Ramos (cell line): ENCODE results near the gene STYK1.

ENCODE experiments used
- in situ Hi-C: fragments of 300-500 bp; cut with MboI; formaldehyde crosslinking; loops from one replicate; pipeline ENCODE4 v1.14.3; 2022; ENCODE audit warnings: low sequenced_read_pairs; ENCODE audit not compliant: unreplicated experiment

Gene STYK1, protein sequence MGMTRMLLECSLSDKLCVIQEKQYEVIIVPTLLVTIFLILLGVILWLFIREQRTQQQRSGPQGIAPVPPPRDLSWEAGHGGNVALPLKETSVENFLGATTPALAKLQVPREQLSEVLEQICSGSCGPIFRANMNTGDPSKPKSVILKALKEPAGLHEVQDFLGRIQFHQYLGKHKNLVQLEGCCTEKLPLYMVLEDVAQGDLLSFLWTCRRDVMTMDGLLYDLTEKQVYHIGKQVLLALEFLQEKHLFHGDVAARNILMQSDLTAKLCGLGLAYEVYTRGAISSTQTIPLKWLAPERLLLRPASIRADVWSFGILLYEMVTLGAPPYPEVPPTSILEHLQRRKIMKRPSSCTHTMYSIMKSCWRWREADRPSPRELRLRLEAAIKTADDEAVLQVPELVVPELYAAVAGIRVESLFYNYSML

DNA sequence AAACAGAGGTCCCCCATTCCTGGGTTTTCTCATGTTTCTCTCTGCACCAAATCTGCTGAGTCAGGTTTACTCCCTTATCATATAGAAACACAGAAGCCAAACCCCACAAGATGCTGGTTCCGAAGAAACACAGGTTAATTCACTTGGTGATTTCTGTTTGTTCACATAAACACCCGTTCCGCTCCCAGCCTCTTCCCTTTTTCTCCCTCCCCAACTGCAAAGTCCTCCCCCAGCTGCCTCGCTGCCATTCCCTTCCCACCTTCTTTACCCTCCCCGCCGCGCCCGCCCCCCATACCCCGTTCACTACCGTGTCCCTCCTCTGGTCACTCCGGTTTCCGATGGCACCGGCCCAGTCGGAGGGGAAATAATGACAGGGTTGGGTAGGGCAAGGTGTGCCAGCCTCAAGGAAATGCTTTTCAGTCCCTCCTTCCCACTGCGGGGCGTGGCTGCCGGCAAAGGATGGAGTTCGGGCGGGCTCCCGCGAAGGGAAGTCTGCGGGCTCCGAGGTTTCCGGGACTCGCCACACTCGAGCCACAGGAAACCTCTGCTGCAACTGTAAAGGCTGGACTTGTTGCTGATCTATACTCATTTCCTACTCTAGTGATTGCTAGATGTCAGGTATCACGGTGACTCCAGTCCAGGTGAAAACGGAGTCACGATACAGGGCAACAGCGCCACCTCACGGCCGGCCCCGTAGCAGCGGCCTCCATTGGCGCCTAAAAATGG, at the start of gene STYK1:
Gene STYK1 (minus strand): TSS at position 394 of the 726 bp plus-strand sequence. CDS start 39,434 bp downstream, outside the sequence.
- in situ Hi-C loops: loop anchor here (5.0 to 10.0 kb wide), 2 partner anchors 437 to 519 kb away; no protein-coding TSS in a partner anchor

DNA sequence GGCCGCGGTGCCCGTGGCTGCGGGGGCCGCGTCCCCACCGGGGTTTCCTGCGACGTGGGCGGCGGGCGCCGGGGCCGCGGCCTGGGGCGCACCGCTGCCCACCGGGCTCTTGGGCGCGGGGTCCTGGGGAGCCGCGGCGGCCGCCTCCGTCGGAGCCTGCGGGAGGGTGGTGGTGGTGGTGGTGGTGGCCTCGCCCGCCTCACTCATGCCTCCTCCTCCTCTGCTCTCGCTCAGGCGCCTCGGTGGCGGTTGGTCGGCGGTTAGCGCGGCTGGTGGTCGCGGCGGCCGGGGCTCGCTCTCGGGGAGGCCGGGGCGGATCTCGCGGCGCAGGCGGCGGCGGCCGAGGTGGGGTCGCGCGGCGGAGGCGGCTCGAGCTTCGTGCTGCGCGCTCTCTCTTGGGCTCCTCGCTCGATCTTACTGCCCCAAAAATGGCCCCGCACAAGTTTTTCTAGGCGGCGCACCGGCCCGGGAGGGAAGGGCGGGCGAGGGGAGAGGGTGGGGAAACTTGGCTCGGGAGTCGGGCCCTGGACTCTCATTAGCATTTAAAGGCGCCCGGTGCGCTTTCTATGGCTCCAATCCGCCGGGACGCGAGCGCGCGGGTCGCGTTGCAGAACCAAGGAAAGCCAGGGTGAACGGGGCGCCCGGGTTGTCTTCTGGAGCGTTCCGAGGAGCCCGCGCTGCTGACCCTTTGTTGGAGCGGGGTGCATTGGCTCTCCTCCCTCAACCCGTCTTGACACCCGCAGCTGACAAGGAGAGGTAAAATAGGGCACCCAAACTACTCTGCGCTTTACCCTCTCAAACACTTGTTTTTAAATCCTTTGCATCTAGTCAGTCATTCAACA, 49.3 kb upstream of the STYK1 start, which contains the start of gene YBX3:
Gene YBX3 (minus strand): TSS at position 419 of the 842 bp plus-strand sequence. CDS start 212 bp downstream, at position 207.
- in situ Hi-C loops: no loop called here

DNA sequence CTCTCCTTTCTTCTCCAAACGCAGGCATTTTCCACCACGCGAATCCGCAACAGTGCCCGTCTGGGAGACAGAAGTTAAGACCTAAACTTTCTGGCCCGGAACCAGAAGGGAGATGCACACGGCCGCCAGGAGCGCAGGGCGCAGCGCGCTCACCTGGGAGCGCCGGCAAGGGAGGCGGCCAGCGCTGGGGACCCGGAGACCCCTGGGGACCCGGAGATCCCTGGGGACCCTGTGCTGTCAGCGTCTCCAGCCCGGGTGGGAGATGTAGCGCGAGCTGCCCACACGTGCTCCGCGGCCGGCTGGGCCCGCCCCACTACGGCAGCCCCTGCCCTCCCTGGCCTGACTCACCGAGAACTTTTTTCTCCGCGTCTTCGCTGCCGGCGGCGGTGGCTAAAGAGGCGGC, 48.7 kb upstream of the STYK1 start:
- in situ Hi-C loops: no loop called here

DNA sequence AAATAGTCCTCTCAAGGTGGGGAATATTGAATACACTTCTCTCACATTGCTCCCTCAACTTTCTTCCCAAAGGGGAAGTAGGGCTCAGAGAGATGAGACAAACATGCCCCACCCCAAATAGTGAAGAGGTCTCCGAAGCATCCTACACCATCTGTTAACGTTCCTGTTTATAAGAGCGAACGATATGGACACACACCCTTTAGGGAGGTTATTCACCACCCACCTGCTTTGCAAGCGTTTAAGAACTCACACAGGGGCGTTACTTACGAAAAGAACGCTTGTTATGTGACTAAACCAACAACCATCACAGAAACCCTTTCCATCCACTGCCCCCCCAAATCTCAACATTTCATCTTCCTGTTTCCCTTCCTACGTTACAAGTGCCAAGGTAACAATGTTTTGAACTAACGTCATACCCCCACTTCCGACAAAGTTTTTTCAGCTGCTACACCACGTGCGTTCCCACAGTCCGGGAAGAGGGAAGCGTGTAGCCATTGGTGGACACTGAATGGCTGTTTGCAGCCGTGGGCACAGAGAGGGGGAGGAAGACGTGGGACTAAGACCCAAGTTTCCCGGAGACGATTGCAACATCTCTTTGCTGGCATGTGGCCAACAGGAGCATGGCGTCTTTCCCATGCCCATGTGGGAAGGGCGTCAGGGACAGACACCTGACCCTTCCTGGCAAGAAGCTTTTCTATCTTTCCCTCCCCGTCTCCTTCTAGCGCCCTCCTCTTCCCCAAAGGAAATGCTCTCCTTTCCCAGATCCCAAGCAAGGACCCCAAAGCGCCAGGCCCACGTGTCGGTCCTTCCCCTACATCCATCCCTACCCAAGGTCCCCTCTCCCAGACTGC, 48.0 kb upstream of the STYK1 start:
- in situ Hi-C loops: no loop called here

DNA sequence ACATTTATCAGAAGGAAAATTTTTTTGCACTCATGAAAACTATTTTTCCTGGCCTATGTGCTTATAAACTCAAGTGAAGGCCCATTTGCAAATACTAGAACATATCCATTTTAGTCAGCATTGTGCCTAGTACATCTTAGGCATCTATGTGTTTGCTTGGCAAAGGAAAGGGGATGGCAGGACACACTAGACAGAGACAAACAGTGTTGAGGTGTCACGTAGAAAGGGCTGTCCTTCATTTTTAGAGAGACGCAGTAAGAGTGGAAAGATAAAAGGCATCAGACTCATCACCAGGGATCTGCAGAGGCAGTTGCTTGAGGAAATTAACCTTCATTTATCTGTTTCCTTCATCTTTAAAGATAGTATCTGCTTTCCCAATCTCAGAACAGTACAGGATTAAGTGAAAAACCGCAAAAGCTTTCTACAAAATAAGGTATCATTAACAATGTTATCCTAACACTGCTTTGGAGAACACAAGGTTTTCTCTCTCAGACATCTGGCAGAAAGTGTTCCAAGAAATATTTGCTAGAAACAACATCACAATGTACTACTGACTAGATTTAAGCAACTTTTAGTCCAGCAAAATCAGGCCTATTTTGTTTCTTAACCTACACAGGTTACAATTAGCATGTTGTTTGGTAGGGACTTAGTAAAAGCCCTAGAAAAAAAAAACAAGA, 47.3 kb upstream of the STYK1 start:
- in situ Hi-C loops: no loop called here

DNA sequence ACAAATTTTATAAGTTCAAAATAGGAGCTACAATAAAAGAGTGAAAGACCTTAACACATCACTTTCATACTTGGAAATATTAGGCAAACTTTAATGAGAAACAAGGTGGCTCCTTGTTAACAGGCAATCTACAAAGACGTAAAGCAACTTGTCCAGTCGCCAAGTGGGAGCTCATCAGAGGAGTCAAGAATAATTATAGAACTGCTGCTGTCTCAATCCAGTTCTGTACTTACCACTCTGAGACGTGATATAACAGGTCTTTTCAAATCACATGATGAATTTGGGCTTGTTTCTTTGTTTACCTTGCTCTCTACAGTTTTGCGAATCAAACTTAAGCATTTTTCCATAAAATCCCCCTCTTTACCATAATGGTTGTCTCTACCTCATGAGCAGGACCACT, 45.6 kb upstream of the STYK1 start:
- in situ Hi-C loops: no loop called here

DNA sequence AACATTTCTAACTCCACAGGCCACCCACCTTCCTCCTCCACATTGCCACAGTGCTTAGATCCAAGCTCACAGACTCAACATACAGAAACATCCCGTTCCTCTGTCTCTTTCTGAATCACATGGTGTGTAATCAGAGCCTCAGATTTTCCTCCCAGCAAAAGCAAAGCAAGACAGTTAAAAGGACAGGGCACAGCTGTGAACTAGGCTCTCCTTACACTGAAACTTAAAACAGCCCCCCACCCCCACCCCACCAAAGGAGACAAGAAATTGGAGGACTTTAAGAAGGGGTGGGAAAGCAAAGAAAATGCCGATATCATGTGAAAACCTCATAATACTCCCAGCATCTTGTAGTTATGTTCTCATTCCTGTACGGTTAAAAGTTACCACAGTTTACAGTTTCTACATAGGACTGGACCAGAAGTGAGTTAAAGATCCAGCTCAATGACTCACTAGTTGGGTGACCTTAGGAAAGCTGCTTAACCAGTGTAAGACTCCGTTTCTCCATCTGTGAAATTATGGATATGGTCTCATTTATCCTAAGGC, 44.5 kb upstream of the STYK1 start:
- in situ Hi-C loops: no loop called here

DNA sequence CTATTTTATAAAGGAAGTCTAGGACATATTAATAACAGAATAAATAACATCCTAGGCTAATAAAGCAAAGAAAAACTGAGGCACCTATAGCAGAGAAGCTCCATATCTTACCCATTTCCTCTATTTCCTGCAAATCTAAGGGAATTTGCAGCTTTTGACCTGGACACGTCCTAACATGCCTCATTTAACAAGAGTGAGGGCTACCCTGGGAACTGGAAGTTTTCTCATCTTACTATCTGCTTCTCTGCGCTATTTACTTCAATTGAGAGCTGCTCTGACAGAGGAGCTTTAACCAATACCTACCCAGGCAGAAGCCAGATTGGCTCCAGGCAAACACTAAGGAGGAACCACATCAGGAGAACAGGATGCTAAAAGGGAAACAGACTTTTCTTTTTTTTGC, 43.6 kb upstream of the STYK1 start:
- in situ Hi-C loops: no loop called here

DNA sequence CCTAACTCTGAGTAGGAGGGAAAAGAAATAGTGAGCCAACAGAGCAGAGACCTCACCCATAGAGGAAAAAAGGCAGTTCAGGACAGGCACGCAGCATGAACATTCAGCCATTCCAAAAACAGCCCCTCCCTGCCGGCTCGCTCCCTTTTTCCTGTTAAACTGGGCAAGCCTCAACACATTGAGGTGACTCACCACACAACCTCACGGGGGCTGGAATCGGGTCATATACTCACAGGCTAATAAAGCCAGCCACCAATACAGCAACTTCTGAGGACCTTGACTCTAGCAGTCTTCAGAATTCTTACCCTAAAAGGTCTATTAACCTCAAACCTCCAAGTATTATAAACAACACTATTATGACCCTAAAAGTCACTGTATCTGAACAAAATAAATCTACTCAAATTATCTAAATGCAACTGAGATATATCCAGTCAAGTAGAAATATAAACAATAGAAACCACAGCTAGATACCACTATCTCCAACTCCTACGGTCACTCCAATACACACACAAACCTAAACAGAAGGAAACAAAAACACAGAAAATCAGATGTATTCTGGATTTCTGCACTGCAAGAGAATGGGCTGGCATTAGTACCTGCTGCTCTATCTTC, 43.0 kb upstream of the STYK1 start:
- in situ Hi-C loops: no loop called here

DNA sequence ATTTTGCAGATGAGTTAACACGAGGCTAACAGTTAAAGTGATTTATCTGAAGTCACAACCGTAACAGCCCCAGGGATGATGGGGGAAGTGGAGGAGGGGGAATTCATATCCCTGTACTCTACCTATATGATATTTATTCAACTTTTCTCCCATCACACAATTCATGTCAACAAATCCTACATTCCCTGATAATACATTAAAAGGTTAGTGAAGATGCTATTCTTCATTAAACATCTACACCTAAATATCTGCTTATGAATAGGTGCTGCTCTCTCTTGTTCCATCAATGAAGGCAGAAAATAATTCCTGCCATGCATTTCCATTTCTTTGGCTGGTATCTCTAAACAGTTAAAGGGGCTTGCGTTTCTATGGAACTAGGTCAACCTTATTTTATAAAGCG, 42.4 kb upstream of the STYK1 start:
- in situ Hi-C loops: no loop called here

DNA sequence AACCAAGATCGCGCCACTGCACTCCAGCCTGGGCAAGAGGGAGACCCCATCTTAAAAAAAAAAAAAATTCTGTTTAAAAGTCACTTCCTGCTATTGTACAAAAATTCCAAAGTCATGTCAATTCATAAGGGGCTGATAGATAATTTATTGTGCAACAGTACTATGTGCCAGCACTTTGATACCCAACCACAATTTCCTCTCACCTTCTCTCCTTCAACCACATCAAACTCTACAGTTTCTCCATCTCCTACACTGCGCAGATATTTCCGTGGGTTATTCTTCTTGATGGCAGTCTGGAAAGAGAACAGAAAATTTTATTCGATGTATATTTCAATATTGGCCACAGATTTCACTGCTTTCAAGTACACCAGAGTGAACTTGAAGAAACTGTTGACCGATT, 41.6 kb upstream of the STYK1 start:
- in situ Hi-C loops: no loop called here

DNA sequence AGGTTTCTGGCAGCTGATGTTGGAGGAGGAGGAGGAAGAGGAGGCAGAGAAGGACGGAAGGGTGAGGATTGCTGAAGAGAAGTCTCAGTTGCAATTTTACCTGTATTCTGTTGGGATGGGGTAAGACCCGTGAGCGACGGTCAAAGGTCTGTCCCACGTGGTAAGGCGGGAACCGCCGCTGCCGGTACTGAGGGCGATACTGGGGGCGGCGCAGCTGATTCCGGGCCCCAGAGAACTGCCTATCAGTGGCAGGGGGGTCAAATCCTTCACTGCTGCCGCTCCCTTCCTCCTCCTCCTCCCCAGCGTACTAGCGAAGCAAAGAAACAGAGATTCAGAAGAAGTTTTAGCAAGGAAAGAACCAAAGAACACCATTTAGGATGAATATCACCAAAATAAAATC, 36.0 kb upstream of the STYK1 start:
- in situ Hi-C loops: no loop called here

DNA sequence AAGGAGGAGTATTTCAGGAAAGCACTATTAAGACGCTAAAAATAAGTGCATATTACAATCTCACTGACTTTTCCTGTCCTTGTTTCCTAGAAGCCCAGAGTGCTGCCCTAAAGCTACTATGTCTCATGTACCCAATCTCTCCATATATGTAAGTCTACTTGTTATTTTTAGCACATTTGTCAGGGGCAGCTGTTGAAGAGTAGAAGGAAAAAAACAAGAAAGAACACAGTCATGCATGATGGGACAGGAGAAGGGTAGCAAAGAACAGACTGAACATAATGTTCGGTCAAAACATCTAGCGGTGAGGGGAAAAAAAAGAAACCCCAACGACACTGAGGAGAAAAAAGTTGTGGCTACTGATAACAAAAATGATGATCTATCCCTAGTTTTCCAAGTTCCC, 35.0 kb upstream of the STYK1 start:
- in situ Hi-C loops: no loop called here

DNA sequence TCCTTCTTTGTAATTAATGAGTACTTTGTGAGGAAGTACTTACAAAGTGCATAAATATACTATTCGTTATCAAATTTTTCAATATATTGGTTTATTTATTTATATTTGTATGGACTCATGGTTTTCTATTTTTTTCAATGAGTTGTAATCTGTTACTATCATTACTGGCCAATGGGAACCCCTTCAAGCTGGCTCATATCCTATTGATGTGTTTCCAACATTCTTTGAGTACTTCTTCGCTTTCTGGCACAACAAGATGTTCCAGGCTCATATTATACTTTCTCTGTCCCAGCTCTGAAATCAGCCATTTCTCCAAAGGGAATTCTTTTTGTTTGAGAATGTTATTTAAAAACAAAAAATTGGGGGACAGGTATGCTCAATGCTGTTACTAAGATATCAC, 31.8 kb upstream of the STYK1 start:
- in situ Hi-C loops: no loop called here

DNA sequence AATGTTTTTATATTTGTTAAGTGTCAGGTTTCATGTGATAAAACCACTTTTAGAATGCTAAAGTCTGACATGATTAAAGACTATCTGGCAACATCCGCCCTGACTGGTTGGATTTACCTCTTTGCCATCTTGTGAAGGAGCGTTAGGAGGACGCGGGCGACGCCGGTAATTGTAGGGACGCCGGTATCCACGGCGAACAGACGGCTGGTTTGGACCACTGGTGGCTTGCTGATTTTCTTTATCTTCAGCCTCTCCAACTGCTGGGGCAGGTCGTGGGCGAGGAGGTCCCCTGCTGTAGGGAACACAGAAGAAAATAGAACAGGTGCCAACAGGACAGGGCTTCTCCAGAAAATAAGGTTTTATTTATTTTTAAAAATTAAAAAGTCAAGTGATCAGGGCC, 28.0 kb upstream of the STYK1 start:
- in situ Hi-C loops: no loop called here

DNA sequence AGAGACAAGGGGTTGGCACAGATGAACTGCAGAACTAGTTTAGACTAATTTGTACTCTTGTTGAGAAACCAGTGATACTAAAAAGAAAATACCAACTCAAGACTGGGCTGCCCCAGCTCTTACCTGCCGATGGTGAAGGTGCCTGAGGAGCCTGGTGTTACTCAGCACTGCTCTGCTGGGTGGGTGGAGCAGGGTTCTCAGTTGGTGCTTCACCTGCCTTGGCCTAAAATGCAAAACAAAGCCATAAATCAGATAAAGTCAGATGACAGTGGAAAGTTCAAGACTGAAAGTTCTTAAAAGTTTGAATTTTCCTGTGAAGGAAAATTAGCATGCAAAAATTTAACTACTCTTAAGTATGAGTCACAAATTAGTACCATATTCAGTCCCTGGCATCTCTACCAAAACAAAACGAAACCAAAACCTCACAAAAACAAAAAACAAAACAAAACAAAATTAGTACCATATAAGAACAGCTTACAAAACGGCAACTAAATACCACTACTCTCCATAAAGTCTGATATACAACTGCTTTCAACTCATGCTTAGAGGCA, 27.4 kb upstream of the STYK1 start:
- in situ Hi-C loops: no loop called here

DNA sequence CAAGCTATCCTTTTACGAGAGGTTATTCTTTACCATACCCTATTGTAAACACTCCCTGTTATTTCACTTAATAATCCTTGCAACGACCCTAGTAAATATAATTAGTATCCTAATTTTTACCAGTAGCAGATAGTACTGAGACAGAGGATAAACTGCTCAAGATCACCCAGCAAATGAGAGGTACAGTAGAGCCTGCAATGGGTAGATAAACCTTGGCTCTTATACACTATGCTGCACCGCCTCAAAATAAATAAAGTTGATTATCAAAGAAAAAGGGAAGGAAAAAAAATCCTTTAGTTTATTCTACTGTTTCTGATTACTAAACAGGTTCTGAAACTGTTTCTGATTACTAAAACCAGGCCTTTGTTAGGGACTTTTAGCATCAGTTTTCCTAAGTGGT, 26.7 kb upstream of the STYK1 start:
- in situ Hi-C loops: no loop called here

DNA sequence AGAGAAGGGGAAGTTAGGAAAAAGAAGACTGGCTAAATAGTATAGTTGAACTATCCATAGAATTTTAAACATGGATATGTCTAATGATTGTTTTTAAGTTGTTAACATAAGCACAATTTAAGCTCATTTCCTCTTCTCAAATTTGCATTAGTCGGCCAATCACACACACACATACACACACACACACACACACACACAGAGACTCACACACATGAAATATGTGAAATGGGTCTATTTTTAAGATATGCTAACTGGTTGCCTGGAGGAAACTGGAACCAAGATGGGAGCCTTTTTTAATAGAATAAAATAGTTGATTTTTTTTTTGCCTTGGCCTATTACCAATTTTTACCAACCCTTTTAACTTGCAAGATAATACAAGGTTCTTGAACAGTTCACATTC, 24.0 kb upstream of the STYK1 start:
- in situ Hi-C loops: no loop called here
